ENCODE results near the gene F2RL1.
"Not testable (repeated sequence)": the region's sequence is repeated elsewhere in the genome, so short reads cannot be mapped to it uniquely, and the experiment has no call there.

F2RL1 gene

DNA sequence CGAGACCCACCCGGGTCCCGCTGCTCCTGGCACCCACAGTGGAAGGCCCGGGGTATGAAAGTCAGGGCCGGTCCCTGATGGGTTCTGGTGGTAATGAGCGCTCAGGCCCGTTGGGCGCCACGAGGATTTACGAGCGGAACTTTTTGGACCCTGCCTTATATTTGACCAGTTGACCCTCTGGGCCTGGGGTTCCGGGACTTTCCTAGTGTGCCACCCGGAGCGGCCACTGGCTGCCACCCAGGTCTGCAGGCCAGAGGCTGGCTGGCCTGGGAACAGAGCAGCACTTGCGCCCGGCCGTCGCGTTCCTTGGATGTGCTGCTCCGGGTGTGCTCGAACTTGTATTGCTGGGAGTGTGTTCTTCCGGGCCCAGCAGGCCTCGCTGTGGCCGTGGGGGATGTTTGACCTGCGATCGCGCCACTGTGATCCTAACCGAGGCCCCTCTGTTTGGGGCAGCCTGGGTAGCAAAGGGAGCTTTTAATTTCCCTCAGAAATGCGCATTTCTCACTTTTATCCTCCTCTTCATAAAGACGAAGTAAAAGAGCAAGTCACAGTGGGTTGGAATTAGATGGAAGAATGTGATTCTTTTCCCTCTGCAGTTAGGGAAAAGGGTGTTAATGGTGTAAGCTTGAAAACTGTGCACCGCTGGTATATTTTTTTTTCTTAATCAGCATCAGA, 1.2 kb downstream of the F2RL1 start:
- Histone ChIP-seq H4K20me1 (ENCODE audit: insufficient read depth, low read length) (no peaks in the 10 kb centered on the region), H3K79me2 (ENCODE audit: low read length) (no peaks in the 10 kb centered on the region), H3K4me2 (ENCODE audit: low read length) (no peak overlapping the region), H3K4me3 (ENCODE audit: low read length) (no peak overlapping the region), H3K36me3 (replicated peaks; ENCODE audit: low read depth, low read length) (no peaks in the 10 kb centered on the region), H3K9me3 (ENCODE audit: insufficient read depth, low read length) (no peaks in the 10 kb centered on the region), H2AFZ (ENCODE audit: low read depth, low read length) (no peak overlapping the region), H3K27me3 (ENCODE audit: low read depth, low read length) (no peaks in the 10 kb centered on the region), H3K9ac (ENCODE audit: low read length) (no peak overlapping the region), H3K27ac (ENCODE audit: low read length) (no peak overlapping the region), H3K4me1 (ENCODE audit: low read length) (no peaks in the 10 kb centered on the region)
- TF ChIP-seq, protein P1, sequence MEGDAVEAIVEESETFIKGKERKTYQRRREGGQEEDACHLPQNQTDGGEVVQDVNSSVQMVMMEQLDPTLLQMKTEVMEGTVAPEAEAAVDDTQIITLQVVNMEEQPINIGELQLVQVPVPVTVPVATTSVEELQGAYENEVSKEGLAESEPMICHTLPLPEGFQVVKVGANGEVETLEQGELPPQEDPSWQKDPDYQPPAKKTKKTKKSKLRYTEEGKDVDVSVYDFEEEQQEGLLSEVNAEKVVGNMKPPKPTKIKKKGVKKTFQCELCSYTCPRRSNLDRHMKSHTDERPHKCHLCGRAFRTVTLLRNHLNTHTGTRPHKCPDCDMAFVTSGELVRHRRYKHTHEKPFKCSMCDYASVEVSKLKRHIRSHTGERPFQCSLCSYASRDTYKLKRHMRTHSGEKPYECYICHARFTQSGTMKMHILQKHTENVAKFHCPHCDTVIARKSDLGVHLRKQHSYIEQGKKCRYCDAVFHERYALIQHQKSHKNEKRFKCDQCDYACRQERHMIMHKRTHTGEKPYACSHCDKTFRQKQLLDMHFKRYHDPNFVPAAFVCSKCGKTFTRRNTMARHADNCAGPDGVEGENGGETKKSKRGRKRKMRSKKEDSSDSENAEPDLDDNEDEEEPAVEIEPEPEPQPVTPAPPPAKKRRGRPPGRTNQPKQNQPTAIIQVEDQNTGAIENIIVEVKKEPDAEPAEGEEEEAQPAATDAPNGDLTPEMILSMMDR (IDR thresholded peaks at IDR 0.05; ENCODE audit: low read depth, low read length), result no peak
- TF ChIP-seq EZH2phosphoT487 (IDR thresholded peaks at IDR 0.05; ENCODE audit: low read depth), result no peak

DNA sequence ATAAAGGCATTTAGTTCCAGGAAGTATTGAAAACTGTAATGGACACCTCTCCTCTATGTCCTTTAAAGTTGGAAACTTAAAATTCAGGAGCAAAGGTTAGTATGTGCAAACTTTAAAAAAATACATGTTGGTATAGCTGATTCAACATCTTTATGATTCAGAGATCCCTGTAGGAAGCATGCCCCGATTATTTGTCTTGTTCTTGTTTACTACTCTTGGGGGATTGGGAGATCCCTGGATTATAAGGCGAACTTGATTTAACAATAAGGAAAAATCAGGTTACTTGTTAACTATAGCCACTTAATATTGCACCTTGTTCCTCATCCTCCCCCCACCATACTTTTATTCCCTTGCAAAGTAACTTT, 1.7 kb downstream of the F2RL1 start:
- Histone ChIP-seq H3K4me3 (ENCODE audit: low read length) (no peak overlapping the region), H3K79me2 (ENCODE audit: low read length) (no peaks in the 10 kb centered on the region), H3K4me1 (ENCODE audit: low read length) (no peaks in the 10 kb centered on the region)

DNA sequence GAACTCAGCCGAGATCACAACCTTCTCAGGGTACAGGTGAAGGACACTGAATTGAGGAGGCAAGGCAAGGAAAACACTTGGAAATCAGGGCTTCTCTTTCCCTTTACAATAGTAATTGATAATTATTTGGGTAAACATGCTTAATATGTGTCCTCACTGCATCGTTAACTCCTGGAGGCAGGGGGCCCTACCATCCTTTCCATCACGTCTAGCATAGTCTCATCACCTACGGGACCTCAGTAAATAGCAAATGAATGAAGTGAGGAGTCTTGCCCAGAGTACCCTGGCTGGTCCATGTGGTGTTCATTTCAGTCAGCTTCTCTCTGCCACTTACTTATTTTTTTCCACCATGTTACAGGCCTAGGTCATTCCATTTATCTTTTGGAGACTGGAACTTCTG, 2.3 kb downstream of the F2RL1 start:
- Histone ChIP-seq H3K27ac (ENCODE audit: low read length) (no peak overlapping the region), H2AFZ (ENCODE audit: low read depth, low read length) (no peak overlapping the region), H3K4me1 (ENCODE audit: low read length) (no peaks in the 10 kb centered on the region), H3K4me3 (ENCODE audit: low read length) (no peak overlapping the region), H3K27me3 (ENCODE audit: low read depth, low read length) (no peaks in the 10 kb centered on the region), H4K20me1 (ENCODE audit: insufficient read depth, low read length) (no peaks in the 10 kb centered on the region), H3K9ac (ENCODE audit: low read length) (no peak overlapping the region), H3K9me3 (ENCODE audit: insufficient read depth, low read length) (no peaks in the 10 kb centered on the region), H3K79me2 (ENCODE audit: low read length) (no peaks in the 10 kb centered on the region), H3K4me2 (ENCODE audit: low read length) (no peak overlapping the region), H3K36me3 (replicated peaks; ENCODE audit: low read depth, low read length) (no peaks in the 10 kb centered on the region)
- TF ChIP-seq, protein P1 (IDR thresholded peaks at IDR 0.05; ENCODE audit: low read depth, low read length), result no peak
- TF ChIP-seq EZH2phosphoT487 (IDR thresholded peaks at IDR 0.05; ENCODE audit: low read depth), result no peak

More for the DNA sequence above, 1.7 kb downstream of the F2RL1 start:
- Histone ChIP-seq H3K4me2 (ENCODE audit: low read length) (no peak overlapping the region), H3K9me3 (ENCODE audit: insufficient read depth, low read length) (no peaks in the 10 kb centered on the region), H3K27ac (ENCODE audit: low read length) (no peak overlapping the region), H3K27me3 (ENCODE audit: low read depth, low read length) (no peaks in the 10 kb centered on the region), H4K20me1 (ENCODE audit: insufficient read depth, low read length) (no peaks in the 10 kb centered on the region), H2AFZ (ENCODE audit: low read depth, low read length) (no peak overlapping the region), H3K9ac (ENCODE audit: low read length) (no peak overlapping the region), H3K36me3 (replicated peaks; ENCODE audit: low read depth, low read length) (no peaks in the 10 kb centered on the region)
- TF ChIP-seq, protein P1 (IDR thresholded peaks at IDR 0.05; ENCODE audit: low read depth, low read length), result no peak
- TF ChIP-seq EZH2phosphoT487 (IDR thresholded peaks at IDR 0.05; ENCODE audit: low read depth), result no peak

DNA sequence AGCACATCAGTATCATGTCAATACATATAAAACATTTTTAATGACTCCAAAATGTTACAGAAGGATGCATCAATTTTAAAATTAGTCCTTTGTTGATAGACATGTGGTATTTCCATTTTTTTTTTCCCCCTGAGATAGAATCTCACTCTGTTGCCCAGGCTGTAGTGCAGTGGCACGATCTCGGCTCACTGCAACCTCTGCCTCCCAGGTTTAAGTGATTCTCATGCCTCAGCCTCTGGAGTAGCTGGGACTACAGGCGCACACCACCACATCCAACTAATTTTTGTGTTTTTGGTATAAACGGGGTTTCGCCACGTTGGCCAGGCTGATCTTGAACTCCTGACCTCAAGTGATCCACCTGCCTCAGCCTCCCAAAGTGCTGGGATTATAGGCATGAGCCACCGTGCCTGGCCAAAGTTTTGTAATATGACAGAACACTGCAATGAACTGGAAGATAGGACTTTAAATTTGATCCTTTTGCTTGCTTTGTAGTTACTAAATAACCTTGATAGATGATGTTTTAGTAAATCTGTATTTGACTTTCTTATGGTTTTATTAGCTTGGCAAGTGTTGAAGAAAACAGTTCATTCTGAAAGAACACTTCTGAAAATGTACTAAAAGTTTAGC, 3.4 kb downstream of the F2RL1 start:
- not testable (repeated sequence) for H3K79me2 ChIP-seq (ENCODE audit: low read length); H3K27me3 ChIP-seq (ENCODE audit: low read depth, low read length); H3K4me2 ChIP-seq (ENCODE audit: low read length); H3K4me3 ChIP-seq (ENCODE audit: low read length); H3K4me1 ChIP-seq (ENCODE audit: low read length); H3K27ac ChIP-seq (ENCODE audit: low read length); H3K9ac ChIP-seq (ENCODE audit: low read length); H2AFZ ChIP-seq (ENCODE audit: low read depth, low read length); H3K9me3 ChIP-seq (ENCODE audit: insufficient read depth, low read length); H3K36me3 ChIP-seq (replicated peaks; ENCODE audit: low read depth, low read length); H4K20me1 ChIP-seq (ENCODE audit: insufficient read depth, low read length)

DNA sequence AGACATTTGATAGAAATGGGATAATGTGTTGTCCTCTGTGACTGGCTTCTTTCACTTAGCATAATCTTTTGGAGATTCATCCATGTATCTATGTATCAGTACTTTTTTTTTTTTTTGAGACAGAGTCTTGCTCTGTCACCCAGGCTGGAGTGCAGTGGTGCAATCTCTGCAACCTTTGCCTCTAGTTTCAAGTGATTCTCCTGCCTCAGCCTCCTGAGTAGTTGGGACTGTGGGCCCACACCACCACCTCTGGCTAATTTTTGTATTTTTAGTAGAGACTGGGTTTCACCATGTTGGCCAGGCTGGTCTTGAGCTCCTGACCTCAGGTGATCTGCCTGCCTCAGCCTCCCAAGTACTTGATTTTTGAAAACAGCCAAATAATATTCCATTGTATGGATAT, 7.6 kb downstream of the F2RL1 start:
- H3K4me3 ChIP-seq (ENCODE audit: low read length); H3K9ac ChIP-seq (ENCODE audit: low read length); H3K4me2 ChIP-seq (ENCODE audit: low read length); H3K4me1 ChIP-seq (ENCODE audit: low read length); H3K36me3 ChIP-seq (replicated peaks; ENCODE audit: low read depth, low read length); H4K20me1 ChIP-seq (ENCODE audit: insufficient read depth, low read length); H3K79me2 ChIP-seq (ENCODE audit: low read length); H2AFZ ChIP-seq (ENCODE audit: low read depth, low read length); H3K27me3 ChIP-seq (ENCODE audit: low read depth, low read length); H3K9me3 ChIP-seq (ENCODE audit: insufficient read depth, low read length); H3K27ac ChIP-seq (ENCODE audit: low read length): not testable (repeated sequence)
